GM12878 (cell line): ENCODE measurements around the gene PTCD1. TPM values are rescaled to one million over a fixed set of nuclear protein-coding genes. Genes with fewer than 3 reads are reported as not detected.

ENCODE experiments used
- ATAC-seq: fragments of 200-7000 bp; cut with Tn5 transposase; 3 replicates; pipeline ENCODE4 v1.9.1; 2020; ENCODE audit warnings: mild to moderate bottlenecking, moderate library complexity
- BruUV-seq: library from RNA; stranded (reverse); fragments of 400-500 nt; replicated peaks from 2 replicates; lab custom pipeline; 2021; lab: Mats Ljungman, UMichigan
- CTCF ChIA-PET: fragments of 300-600 bp; sonication (Branson Sonifier 250); formaldehyde crosslinking; extraction: SDS; loops from one replicate; lab custom pipeline; 2021; ENCODE audit warnings: inconsistent platforms; lab: Yijun Ruan, JAX
- POLR2A ChIA-PET: fragments of 350-600 bp; formaldehyde crosslinking; extraction: SDS; loops from one replicate; lab custom pipeline; 2021; ENCODE audit warnings: inconsistent platforms; lab: Charles Lee
- RAD21 ChIA-PET: fragments of 300-600 bp; sonication (Branson Sonifier 250); formaldehyde crosslinking; loops from one replicate; lab custom pipeline; 2023; ENCODE audit warnings: antibody characterized with exemption; ENCODE audit not compliant: unreplicated experiment; lab: Charles Lee
- SMC1A ChIA-PET: fragments of 300-600 bp; sonication (Branson Sonifier 250); formaldehyde crosslinking; loops from one replicate; lab custom pipeline; 2023; ENCODE audit not compliant: unreplicated experiment, uncharacterized antibody; lab: Charles Lee
- DNase-seq: peaks from one replicate; pipeline ENCODE4 v3.0.0-alpha.2; 2011; ENCODE audit warnings: low read depth, low spot score
- FAIRE-seq: peaks from 3 replicates; lab custom pipeline; 2011; peaks lifted over from hg19 to GRCh38; lab: Jason Lieb, UNC
- H2AFZ ChIP-seq: 2 replicates; pipeline ENCODE4 v1.6.0; 2011; ENCODE audit warnings: low read depth, low read length, control low read depth; ENCODE audit not compliant: control insufficient read depth
- H3K27ac ChIP-seq: 2 replicates; pipeline ENCODE4 v1.5.1; 2011; ENCODE audit warnings: control low read depth; ENCODE audit not compliant: control insufficient read depth, insufficient read depth
- H3K27me3 ChIP-seq, 2 experiments: replicated peaks in 1 of 2; 2 replicates each; pipeline versions ENCODE4 v1.6.0 to v1.6.1; 2011; ENCODE audit warnings: low read length in 1 of 2; ENCODE audit not compliant: control insufficient read depth in 2 of 2, insufficient read depth in 2 of 2
- H3K36me3 ChIP-seq, 2 experiments: 2 replicates each; pipeline ENCODE4 v1.5.1; 2011; ENCODE audit warnings: low read length in 1 of 2; ENCODE audit not compliant: control insufficient read depth in 2 of 2, insufficient read depth in 2 of 2
- H3K4me1 ChIP-seq: 2 replicates; pipeline ENCODE4 v1.6.1; 2011; ENCODE audit warnings: mild to moderate bottlenecking, low read length, moderate library complexity, mixed read lengths; ENCODE audit not compliant: control insufficient read depth, insufficient read depth
- H3K4me2 ChIP-seq: 2 replicates; pipeline ENCODE4 v1.6.0; 2011; ENCODE audit warnings: control low read depth; ENCODE audit not compliant: control insufficient read depth, insufficient read depth
- H3K4me3 ChIP-seq: fragments of 200-600 bp; sonication (generic); 2 replicates; pipeline ENCODE4 v1.5.1; 2016
- H3K79me2 ChIP-seq: 2 replicates; pipeline ENCODE4 v1.6.0; 2011; ENCODE audit warnings: low read length; ENCODE audit not compliant: control insufficient read depth, insufficient read depth
- H3K9ac ChIP-seq: 2 replicates; pipeline ENCODE4 v1.8.0; 2011; ENCODE audit warnings: low read length, control low read depth, mixed read lengths; ENCODE audit not compliant: control insufficient read depth, insufficient read depth
- H3K9me3 ChIP-seq: replicated peaks from 3 replicates; pipeline ENCODE4 v1.5.1; 2011; ENCODE audit warnings: mild to moderate bottlenecking, low read length; ENCODE audit not compliant: control insufficient read depth, insufficient read depth
- H4K20me1 ChIP-seq: 2 replicates; pipeline ENCODE4 v1.6.0; 2011; ENCODE audit not compliant: control insufficient read depth, insufficient read depth
- ATF3 ChIP-seq: IDR thresholded peaks from 2 replicates; pipeline ENCODE4 v1.6.1; 2011; ENCODE audit warnings: low read depth, mild to moderate bottlenecking, low read length, moderate library complexity, borderline replicate concordance; ENCODE audit errors: extremely low read depth
- BCL11A ChIP-seq: IDR thresholded peaks from 2 replicates; pipeline ENCODE4 v1.6.1; 2011; ENCODE audit warnings: low read depth, low read length
- EED ChIP-seq: sonication (generic); IDR thresholded peaks from 2 replicates; pipeline ENCODE4 v1.6.1; 2016; ENCODE audit warnings: antibody characterized with exemption, low read depth
- ELK1 ChIP-seq: IDR thresholded peaks from 2 replicates; pipeline ENCODE4 v1.6.1; 2012; ENCODE audit warnings: low read depth, low read length, improper control_type of control experiment
- EP300 ChIP-seq, 2 experiments: fragments of 150-350 bp in 1 of 2; IDR thresholded peaks; 2 replicates each; pipeline ENCODE4 v1.6.1; 2011 to 2012; ENCODE audit warnings: low read depth in 2 of 2, low read length in 2 of 2, borderline replicate concordance in 1 of 2, improper control_type of control experiment in 1 of 2, inconsistent platforms in 1 of 2; ENCODE audit not compliant: control insufficient read depth in 1 of 2
- FOS ChIP-seq: IDR thresholded peaks from 3 replicates; pipeline ENCODE4 v1.6.1; 2011; ENCODE audit warnings: borderline replicate concordance; ENCODE audit not compliant: insufficient read length; ENCODE audit errors: extremely low read depth
- FOXM1 ChIP-seq: IDR thresholded peaks from 2 replicates; pipeline ENCODE4 v1.6.1; 2012; ENCODE audit warnings: low read depth, mild to moderate bottlenecking, inconsistent platforms, low read length, moderate library complexity
- GATAD2B ChIP-seq: fragments of 450-650 bp; conservative IDR thresholded peaks from 2 replicates; pipeline ENCODE4 v1.6.1; 2017; ENCODE audit warnings: low read depth, mild to moderate bottlenecking, moderate library complexity
- NFXL1 ChIP-seq: fragments of 450-650 bp; IDR thresholded peaks from 2 replicates; pipeline ENCODE4 v1.6.1; 2017; ENCODE audit warnings: antibody characterized with exemption, mild to moderate bottlenecking, borderline replicate concordance
- NR2C2 ChIP-seq: IDR thresholded peaks from 2 replicates; pipeline ENCODE4 v1.6.1; 2011; ENCODE audit warnings: borderline replicate concordance, low read depth; ENCODE audit not compliant: control insufficient read depth, insufficient read length
- PKNOX1 ChIP-seq: fragments of 450-650 bp; IDR thresholded peaks from 2 replicates; pipeline ENCODE4 v1.6.1; 2016; ENCODE audit warnings: mild to moderate bottlenecking
- TCF3 ChIP-seq: IDR thresholded peaks from 2 replicates; pipeline ENCODE4 v1.6.1; 2012; ENCODE audit warnings: low read depth, mild to moderate bottlenecking, low read length, borderline replicate concordance; ENCODE audit not compliant: insufficient read depth
- WGBS: methylation state at CpG from one replicate; pipeline ENCODE4 v1.1.6; 2016; ENCODE audit warnings: low lambda C conversion rate; ENCODE audit not compliant: insufficient replicate concordance, insufficient coverage; ENCODE audit errors: missing lambda C conversion rate; 5-methylcytosine and 5-hydroxymethylcytosine counted together
- in situ Hi-C: fragments of 300-500 bp; cut with MboI; formaldehyde crosslinking; loops from 9 replicates; pipeline ENCODE4 v1.14.3; 2018; ENCODE audit warnings: mixed read lengths
- intact Hi-C: fragments of 100-400 bp; cut with micrococcal nuclease; formaldehyde crosslinking; loops from one replicate; pipeline ENCODE4 v1.14.2; 2022; ENCODE audit not compliant: unreplicated experiment
- polyA plus RNA-seq, 11 experiments: library from polyadenylated mRNA; depleted of rRNA in 4 of 11; unstranded in 6 of 11; stranded (reverse) in 5 of 11; fragments of >200 nt; fragmentation: Nextera tagmentation in 4 of 11; fragmentation: Illumina TruSeq in 1 of 11; extraction: Ambion mirVana in 4 of 11; extraction: Trizol in 1 of 11; gene quantifications; 1 replicate in 1 of 11; 2 replicates in 10 of 11; pipeline versions ENCODE4 v1.2.1 to v1.2.3, GENCODE V29; 2011 to 2016; ENCODE audit warnings: inconsistent platforms in 2 of 11, missing spikeins in 2 of 11, low read depth in 1 of 11
- total RNA-seq, 4 experiments: library from RNA; depleted of rRNA in 3 of 4; stranded (reverse); fragments of >200 nt in 3 of 4; fragmentation: Illumina TruSeq in 1 of 4; extraction: Trizol in 1 of 4; gene quantifications; 2 replicates each; pipeline versions ENCODE4 v1.2.1 to v1.2.3, GENCODE V29; 2013 to 2021
- TF ChIP-seq, protein P1 (sequence below): fragments of 450-650 bp; formaldehyde crosslinking; IDR thresholded peaks from 2 replicates; pipeline ENCODE4 v1.4.0; 2020; ENCODE audit warnings: mild to moderate bottlenecking, moderate library complexity
- TF ChIP-seq, protein P2 (sequence below): fragments of 150-350 bp; IDR thresholded peaks from 2 replicates; pipeline ENCODE4 v1.6.1; 2014; ENCODE audit warnings: mild to moderate bottlenecking, low read depth, low read length
- TF ChIP-seq, protein P3 (sequence below): IDR thresholded peaks from 2 replicates; pipeline ENCODE4 v1.6.1; 2012; ENCODE audit warnings: low read depth, low read length, improper control_type of control experiment

Gene PTCD1
- total and polyA plus RNA-seq, 10 of the 15 experiments (the other 5 are each of a cell fraction or from before 2014, with no cell fraction given): 0.26 to 9.7 (median 5.0) TPM

GRCh38 chr7:99422186-99422585 lies 16.4 kb downstream of the PTCD1 start:
- H3K4me1 ChIP-seq: no peaks in the 10 kb centered on the region
- no TSS peak for BruUV-seq
- H3K4me2 ChIP-seq: no peak overlapping the region
- no peak overlapping the region for H2AFZ ChIP-seq
- ChIA-PET RAD21 (no interaction called here), POLR2A (no interaction called here), CTCF (no interaction called here), SMC1A (interaction anchor here (1.1 kb wide), 1 partner anchor 13 kb away, joined by 3 read pairs; the partner anchor contains the start of genes BUD31 and PDAP1)
- H4K20me1 ChIP-seq: no peaks in the 10 kb centered on the region
- H3K36me3 ChIP-seq: peaks cover 7 to 34% of the 10 kb centered on the region in 2 experiments
- H3K27ac ChIP-seq: no peak overlapping the region
- WGBS: 83% methylated on average over 11 of the region's 11 CpGs
- intact Hi-C loops (no loop called here), in situ Hi-C loops (no loop called here)
- ATAC-seq (no peak), DNase-seq (no peak), FAIRE-seq (no peak)
- H3K27me3 ChIP-seq: no peaks in the 10 kb centered on the region
- H3K79me2 ChIP-seq: no peaks in the 10 kb centered on the region
- no peak overlapping the region for H3K4me3 ChIP-seq
- no peaks in the 10 kb centered on the region for H3K9me3 ChIP-seq
- no peak overlapping the region for H3K9ac ChIP-seq
- TF ChIP-seq GATAD2B (no peak), PKNOX1 (no peak), ATF3 (no peak), EP300 (IDR thresholded peaks at IDR 0.05; ENCODE audit: borderline replicate concordance in 1 of 2, control insufficient read depth in 1 of 2, low read depth in 2 of 2, low read length in 2 of 2) (no peak), NFXL1 (no peak), NR2C2 (no peak), TCF3 (no peak), ELK1 (no peak), FOS (no peak), BCL11A (no peak), FOXM1 (no peak), EED (no peak)
- TF ChIP-seq, protein P1, sequence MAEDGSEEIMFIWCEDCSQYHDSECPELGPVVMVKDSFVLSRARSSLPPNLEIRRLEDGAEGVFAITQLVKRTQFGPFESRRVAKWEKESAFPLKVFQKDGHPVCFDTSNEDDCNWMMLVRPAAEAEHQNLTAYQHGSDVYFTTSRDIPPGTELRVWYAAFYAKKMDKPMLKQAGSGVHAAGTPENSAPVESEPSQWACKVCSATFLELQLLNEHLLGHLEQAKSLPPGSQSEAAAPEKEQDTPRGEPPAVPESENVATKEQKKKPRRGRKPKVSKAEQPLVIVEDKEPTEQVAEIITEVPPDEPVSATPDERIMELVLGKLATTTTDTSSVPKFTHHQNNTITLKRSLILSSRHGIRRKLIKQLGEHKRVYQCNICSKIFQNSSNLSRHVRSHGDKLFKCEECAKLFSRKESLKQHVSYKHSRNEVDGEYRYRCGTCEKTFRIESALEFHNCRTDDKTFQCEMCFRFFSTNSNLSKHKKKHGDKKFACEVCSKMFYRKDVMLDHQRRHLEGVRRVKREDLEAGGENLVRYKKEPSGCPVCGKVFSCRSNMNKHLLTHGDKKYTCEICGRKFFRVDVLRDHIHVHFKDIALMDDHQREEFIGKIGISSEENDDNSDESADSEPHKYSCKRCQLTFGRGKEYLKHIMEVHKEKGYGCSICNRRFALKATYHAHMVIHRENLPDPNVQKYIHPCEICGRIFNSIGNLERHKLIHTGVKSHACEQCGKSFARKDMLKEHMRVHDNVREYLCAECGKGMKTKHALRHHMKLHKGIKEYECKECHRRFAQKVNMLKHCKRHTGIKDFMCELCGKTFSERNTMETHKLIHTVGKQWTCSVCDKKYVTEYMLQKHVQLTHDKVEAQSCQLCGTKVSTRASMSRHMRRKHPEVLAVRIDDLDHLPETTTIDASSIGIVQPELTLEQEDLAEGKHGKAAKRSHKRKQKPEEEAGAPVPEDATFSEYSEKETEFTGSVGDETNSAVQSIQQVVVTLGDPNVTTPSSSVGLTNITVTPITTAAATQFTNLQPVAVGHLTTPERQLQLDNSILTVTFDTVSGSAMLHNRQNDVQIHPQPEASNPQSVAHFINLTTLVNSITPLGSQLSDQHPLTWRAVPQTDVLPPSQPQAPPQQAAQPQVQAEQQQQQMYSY (CRISPR knock-in tag): no peak
- TF ChIP-seq, protein P2, sequence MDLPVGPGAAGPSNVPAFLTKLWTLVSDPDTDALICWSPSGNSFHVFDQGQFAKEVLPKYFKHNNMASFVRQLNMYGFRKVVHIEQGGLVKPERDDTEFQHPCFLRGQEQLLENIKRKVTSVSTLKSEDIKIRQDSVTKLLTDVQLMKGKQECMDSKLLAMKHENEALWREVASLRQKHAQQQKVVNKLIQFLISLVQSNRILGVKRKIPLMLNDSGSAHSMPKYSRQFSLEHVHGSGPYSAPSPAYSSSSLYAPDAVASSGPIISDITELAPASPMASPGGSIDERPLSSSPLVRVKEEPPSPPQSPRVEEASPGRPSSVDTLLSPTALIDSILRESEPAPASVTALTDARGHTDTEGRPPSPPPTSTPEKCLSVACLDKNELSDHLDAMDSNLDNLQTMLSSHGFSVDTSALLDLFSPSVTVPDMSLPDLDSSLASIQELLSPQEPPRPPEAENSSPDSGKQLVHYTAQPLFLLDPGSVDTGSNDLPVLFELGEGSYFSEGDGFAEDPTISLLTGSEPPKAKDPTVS: no peak
- TF ChIP-seq, protein P3, sequence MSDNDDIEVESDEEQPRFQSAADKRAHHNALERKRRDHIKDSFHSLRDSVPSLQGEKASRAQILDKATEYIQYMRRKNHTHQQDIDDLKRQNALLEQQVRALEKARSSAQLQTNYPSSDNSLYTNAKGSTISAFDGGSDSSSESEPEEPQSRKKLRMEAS: no peak
